ENCODE measurements around the gene KIF20A.
"Not testable (repeated sequence)": the region's sequence is repeated elsewhere in the genome, so short reads cannot be mapped to it uniquely, and the experiment has no call there.

The KIF20A gene

GRCh38 chr5:138178516-138179276 lies at the start of gene KIF20A, which contains the start of gene BRD8:
Gene KIF20A (plus strand): TSS chr5:138179112. CDS start chr5:138179681, 569 bp downstream.
Gene BRD8 (minus strand): TSS chr5:138178630. CDS start chr5:138178614, 16 bp downstream.
- peak; percentile 85 for DNase-seq (ENCODE audit: low read depth)

- DNase-seq (ENCODE audit: low read depth) = no peak
Observed at GRCh38 chr5:138129347-138129746, 49.6 kb upstream of the KIF20A start.

GRCh38 chr5:138132543-138132942 lies 46.4 kb upstream of the KIF20A start:
- no peak for DNase-seq (ENCODE audit: low read depth)

- no peak for DNase-seq (ENCODE audit: low read depth)
Observed at GRCh38 chr5:138138949-138139780, 39.7 kb upstream of the KIF20A start, which contains the start of gene NME5. Gene NME5 (minus strand): TSS chr5:138139428. CDS start chr5:138138780, 648 bp downstream.

GRCh38 chr5:138139781-138140090 lies 39.2 kb upstream of the KIF20A start:
- no peak for DNase-seq (ENCODE audit: low read depth)

GRCh38 chr5:138140268-138140667 lies 38.6 kb upstream of the KIF20A start:
- DNase-seq (ENCODE audit: low read depth) = no peak

- DNase-seq (ENCODE audit: low read depth) = no peak
Observed at GRCh38 chr5:138141734-138142133, 37.2 kb upstream of the KIF20A start.

GRCh38 chr5:138143578-138143977 lies 35.3 kb upstream of the KIF20A start:
- DNase-seq (ENCODE audit: low read depth) = not testable (repeated sequence)

GRCh38 chr5:138148811-138149210 lies 30.1 kb upstream of the KIF20A start:
- peak; percentile 29 for DNase-seq (ENCODE audit: low read depth)

GRCh38 chr5:138149530-138149929 lies 29.4 kb upstream of the KIF20A start:
- DNase-seq (ENCODE audit: low read depth) = no peak

GRCh38 chr5:138155977-138156376 lies 22.9 kb upstream of the KIF20A start:
- not testable (repeated sequence) for DNase-seq (ENCODE audit: low read depth)

GRCh38 chr5:138157626-138158025 lies 21.3 kb upstream of the KIF20A start:
- no peak for DNase-seq (ENCODE audit: low read depth)

GRCh38 chr5:138159666-138160065 lies 19.2 kb upstream of the KIF20A start:
- DNase-seq (ENCODE audit: low read depth) = no peak

GRCh38 chr5:138160706-138161105 lies 18.2 kb upstream of the KIF20A start:
- no peak for DNase-seq (ENCODE audit: low read depth)

GRCh38 chr5:138163721-138164120 lies 15.2 kb upstream of the KIF20A start:
- DNase-seq (ENCODE audit: low read depth) = no peak

- no peak for DNase-seq (ENCODE audit: low read depth)
Observed at GRCh38 chr5:138169124-138169523, 9.8 kb upstream of the KIF20A start.

GRCh38 chr5:138170299-138170698 lies 8.6 kb upstream of the KIF20A start:
- no peak for DNase-seq (ENCODE audit: low read depth)

GRCh38 chr5:138177941-138178515 lies 884 bp upstream of the KIF20A start:
- DNase-seq (ENCODE audit: low read depth) = no peak

- no peak for DNase-seq (ENCODE audit: low read depth)
Observed at GRCh38 chr5:138179277-138179857, 455 bp downstream of the KIF20A start.

- DNase-seq (ENCODE audit: low read depth) = no peak
Observed at GRCh38 chr5:138180183-138180782, 1.4 kb downstream of the KIF20A start.

- DNase-seq (ENCODE audit: low read depth) = no peak
Observed at GRCh38 chr5:138180841-138181240, 1.9 kb downstream of the KIF20A start.

- no peak for DNase-seq (ENCODE audit: low read depth)
Observed at GRCh38 chr5:138182808-138183207, 3.9 kb downstream of the KIF20A start.

All from HS-27A (cell line).